ENCODE results near the gene AOPEP. TPM values are rescaled to one million over a fixed set of nuclear protein-coding genes. Genes with fewer than 3 reads are reported as not detected.

The AOPEP gene
- polyA plus RNA-seq, 2 of the 4 experiments (the other 2 are of a cell fraction): 226 to 266 TPM

- CTCF ChIA-PET: interaction anchor here (0.6 to 2.0 kb wide), 9 partner anchors 8 to 1338 kb away, joined by 3 to 8 read pairs (median 3); no protein-coding TSS in a partner anchor
- peak in 1 of 2 experiments; percentile 21; a peak in 1 of 6 replicates for ATAC-seq
- no peak for FAIRE-seq
- 0 out of 3 replicates have a peak, but pooled peaks cover 4% of the 10 kb centered on the region for H3K9me3 ChIP-seq
- peak overlapping the region; percentile 57 to 78 for H3K27ac ChIP-seq
- no peak overlapping the region for H3K4me3 ChIP-seq
- WGBS (ENCODE audit: missing lambda C conversion rate): 83% methylated on average over 1 of the region's 1 CpG
- no peak for DNase-seq (ENCODE audit: low read depth in 1 of 2, low spot score in 1 of 2)
- no peak overlapping the region; the same call in 2 of the 3 replicates for H3K4me2 ChIP-seq
- POLR2A ChIA-PET: no interaction called here
- TF ChIP-seq MAFK (IDR thresholded peaks at IDR 0.05; ENCODE audit: partially characterized antibody): peak; percentile 60
- no peak for TF ChIP-seq TFCP2L1 (CRISPR knock-in tag; IDR thresholded peaks at IDR 0.05)
- peaks cover 56% of the 10 kb centered on the region for H3K4me1 ChIP-seq
Measured at GRCh38 chr9:94881023-94881422, 154.5 kb downstream of the AOPEP start.

GRCh38 chr9:94881454-94881853, 155.0 kb downstream of the AOPEP start:
- Histone ChIP-seq H3K4me1 (peaks cover 60% of the 10 kb centered on the region), H3K27ac (peak overlapping the region; percentile 57 to 78), H3K9me3 (0 out of 3 replicates have a peak, but pooled peaks cover 4% of the 10 kb centered on the region), H3K4me3 (no peak overlapping the region), H3K4me2 (peak overlapping the region; percentile 26; the same call in 1 of the 3 replicates)
- CTCF ChIA-PET: interaction anchor here (0.7 to 2.0 kb wide), 5 partner anchors 14 to 99 kb away, joined by 3 to 8 read pairs (median 4); no protein-coding TSS in a partner anchor
- DNase-seq (ENCODE audit: low read depth in 1 of 2, low spot score in 1 of 2) (no peak), FAIRE-seq (no peak), ATAC-seq (no peak)
- TF ChIP-seq ELK1 (IDR thresholded peaks at IDR 0.05; ENCODE audit: low read depth, low read length): no peak
- TF ChIP-seq, protein P1, sequence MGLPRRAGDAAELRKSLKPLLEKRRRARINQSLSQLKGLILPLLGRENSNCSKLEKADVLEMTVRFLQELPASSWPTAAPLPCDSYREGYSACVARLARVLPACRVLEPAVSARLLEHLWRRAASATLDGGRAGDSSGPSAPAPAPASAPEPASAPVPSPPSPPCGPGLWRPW (IDR thresholded peaks at IDR 0.05): no peak
- no peak for TF ChIP-seq BCL3 (IDR thresholded peaks at IDR 0.05)
- TF ChIP-seq FOSB (CRISPR knock-in tag; IDR thresholded peaks at IDR 0.05): no peak
- TF ChIP-seq RCOR1 (IDR thresholded peaks at IDR 0.05; ENCODE audit: low read depth, low read length): no peak
- TF ChIP-seq ZSCAN20 (CRISPR knock-in tag; IDR thresholded peaks at IDR 0.05): no peak
- TF ChIP-seq RNF2 (IDR thresholded peaks at IDR 0.05; ENCODE audit: borderline replicate concordance, low read depth): no peak
- TF ChIP-seq HOXB13 (CRISPR knock-in tag; IDR thresholded peaks at IDR 0.05; ENCODE audit: low read depth): no peak
- POLR2A ChIA-PET: no interaction called here
- 92% methylated on average over 2 of the region's 2 CpGs for WGBS (ENCODE audit: missing lambda C conversion rate)

DNA sequence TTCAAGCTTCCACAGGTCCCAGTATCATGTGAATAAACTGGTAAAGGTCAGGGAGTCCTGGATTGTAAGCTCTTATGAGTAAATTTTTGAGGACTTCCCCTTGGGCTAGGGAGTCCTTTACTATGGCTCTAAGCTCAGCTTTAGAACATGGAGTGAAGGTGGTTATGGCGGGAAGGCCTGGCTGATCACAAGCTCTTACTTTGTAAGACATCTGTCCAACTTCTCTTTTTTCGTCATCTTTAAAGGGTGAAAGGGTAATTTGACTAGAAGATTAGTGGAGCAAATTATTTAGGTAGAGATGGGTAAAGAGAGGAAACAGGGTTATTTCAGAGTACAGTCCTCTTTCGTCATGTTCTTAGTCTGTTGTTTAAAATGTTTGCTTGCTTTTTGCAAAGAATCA, 155.4 kb downstream of the AOPEP start:
- Histone ChIP-seq H3K27ac (peak overlapping the region; percentile 57 to 78), H3K4me3 (no peak overlapping the region), H3K4me1 (peaks cover 65% of the 10 kb centered on the region), H3K4me2 (peak overlapping the region; percentile 26; the same call in 1 of the 3 replicates), H3K9me3 (0 out of 3 replicates have a peak, but pooled peaks cover 4% of the 10 kb centered on the region)
- TF ChIP-seq JUN (IDR thresholded peaks at IDR 0.05) (no peak), MYC (IDR thresholded peaks at IDR 0.05; ENCODE audit: borderline replicate concordance, low read length) (no peak), RARB (CRISPR knock-in tag; IDR thresholded peaks at IDR 0.05) (no peak), MAZ (IDR thresholded peaks at IDR 0.05; ENCODE audit: borderline replicate concordance, low read depth, low read length) (no peak), POLR2AphosphoS2 (conservative IDR thresholded peaks at IDR 0.05; ENCODE audit: low read length) (no peak), KDM1A (IDR thresholded peaks at IDR 0.05; ENCODE audit: low read depth) (no peak), TFCP2L1 (CRISPR knock-in tag; IDR thresholded peaks at IDR 0.05) (no peak), HOXB5 (CRISPR knock-in tag; IDR thresholded peaks at IDR 0.05) (no peak), RFX5 (IDR thresholded peaks at IDR 0.05) (no peak), USF2 (IDR thresholded peaks at IDR 0.05) (no peak), EHF (CRISPR knock-in tag; IDR thresholded peaks at IDR 0.05) (no peak), CEBPB (IDR thresholded peaks at IDR 0.05) (no peak), FOXS1 (CRISPR knock-in tag; IDR thresholded peaks at IDR 0.05) (no peak), MAFK (IDR thresholded peaks at IDR 0.05; ENCODE audit: partially characterized antibody) (no peak)
- TF ChIP-seq, protein P2, sequence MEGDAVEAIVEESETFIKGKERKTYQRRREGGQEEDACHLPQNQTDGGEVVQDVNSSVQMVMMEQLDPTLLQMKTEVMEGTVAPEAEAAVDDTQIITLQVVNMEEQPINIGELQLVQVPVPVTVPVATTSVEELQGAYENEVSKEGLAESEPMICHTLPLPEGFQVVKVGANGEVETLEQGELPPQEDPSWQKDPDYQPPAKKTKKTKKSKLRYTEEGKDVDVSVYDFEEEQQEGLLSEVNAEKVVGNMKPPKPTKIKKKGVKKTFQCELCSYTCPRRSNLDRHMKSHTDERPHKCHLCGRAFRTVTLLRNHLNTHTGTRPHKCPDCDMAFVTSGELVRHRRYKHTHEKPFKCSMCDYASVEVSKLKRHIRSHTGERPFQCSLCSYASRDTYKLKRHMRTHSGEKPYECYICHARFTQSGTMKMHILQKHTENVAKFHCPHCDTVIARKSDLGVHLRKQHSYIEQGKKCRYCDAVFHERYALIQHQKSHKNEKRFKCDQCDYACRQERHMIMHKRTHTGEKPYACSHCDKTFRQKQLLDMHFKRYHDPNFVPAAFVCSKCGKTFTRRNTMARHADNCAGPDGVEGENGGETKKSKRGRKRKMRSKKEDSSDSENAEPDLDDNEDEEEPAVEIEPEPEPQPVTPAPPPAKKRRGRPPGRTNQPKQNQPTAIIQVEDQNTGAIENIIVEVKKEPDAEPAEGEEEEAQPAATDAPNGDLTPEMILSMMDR (IDR thresholded peaks at IDR 0.05): no peak
- no peak for FAIRE-seq
- POLR2A ChIA-PET: no interaction called here
- CTCF ChIA-PET: interaction anchor here (1.3 to 2.0 kb wide), 3 partner anchors 13 to 99 kb away, joined by 4 to 8 read pairs (median 5); no protein-coding TSS in a partner anchor
- 89% methylated on average over 3 of the region's 3 CpGs for WGBS (ENCODE audit: missing lambda C conversion rate)
- no peak for ATAC-seq
- DNase-seq (ENCODE audit: low read depth in 1 of 2, low spot score in 1 of 2): no peak
